ENCODE results near the gene ADNP.

DNA sequence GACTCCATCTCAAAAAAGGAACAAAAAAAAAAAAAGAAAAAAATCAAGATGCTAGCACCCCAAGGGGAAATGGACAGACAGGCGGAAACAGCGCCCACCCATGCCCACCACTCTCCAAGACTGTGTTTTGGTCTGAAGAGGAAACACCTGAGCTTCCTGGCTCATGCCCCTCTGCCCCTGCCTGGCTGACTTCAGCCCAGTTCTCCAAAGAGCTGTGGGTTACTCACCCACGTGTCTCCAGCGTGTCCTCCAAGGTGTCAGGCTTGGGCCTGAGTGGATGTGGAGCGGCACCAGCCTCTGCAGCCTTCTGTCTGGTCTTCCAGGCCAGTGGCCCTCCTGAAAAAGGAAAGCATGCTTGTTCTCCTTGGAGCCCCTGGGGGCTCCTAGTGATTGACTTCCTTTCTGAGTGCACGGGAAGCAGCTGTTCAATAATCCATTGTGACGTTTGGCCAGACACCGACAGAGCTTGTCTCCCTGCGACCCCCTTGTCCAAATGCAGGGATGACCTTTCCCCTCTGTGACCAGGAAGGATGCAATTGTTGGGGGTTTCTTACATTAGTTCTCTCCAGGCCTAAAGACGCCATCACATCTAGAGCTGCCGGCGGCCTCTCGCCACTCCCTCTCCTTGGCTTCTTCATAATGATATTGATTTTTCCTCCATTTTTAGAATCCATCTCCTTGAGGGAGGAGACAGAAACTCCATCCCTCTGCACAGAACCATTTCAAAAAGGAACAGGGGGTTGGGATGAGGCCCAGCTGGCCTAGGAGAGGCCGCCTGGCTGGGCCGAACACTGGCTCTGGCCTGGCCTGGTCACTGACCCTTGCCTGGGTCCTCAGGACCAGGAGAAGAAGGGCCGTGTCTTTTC is 58.4 kb downstream of the ADNP start:
- TF ChIP-seq EZH2phosphoT487 (IDR thresholded peaks at IDR 0.05; ENCODE audit: borderline replicate concordance, low read depth, low read length) (no peak), CTCF (conservative IDR thresholded peaks at IDR 0.05; ENCODE audit: low read length) (no peak)
